Neural progenitor cell (in vitro differentiated cells): ENCODE data around the gene STPG4. TPM values are rescaled to one million over a fixed set of nuclear protein-coding genes. Genes with fewer than 3 reads are reported as not detected.
A peak's percentile ranks its signal among the peaks of the same experiment; 100 is the strongest.

Source experiments
- DNase-seq: peaks from one replicate; pipeline ENCODE4 v3.0.0-alpha.2; 2016; ENCODE audit warnings: low spot score
- H2AFZ ChIP-seq: fragments of 200-600 bp; sonication (generic); replicated peaks from 2 replicates; pipeline ENCODE4 v1.6.1; 2016; ENCODE audit warnings: antibody characterized with exemption
- H3F3A ChIP-seq: fragments of 200-600 bp; sonication (generic); 2 replicates; pipeline ENCODE4 v1.6.1; 2016; ENCODE audit warnings: antibody characterized with exemption, low read depth
- H3K27ac ChIP-seq: fragments of 200-600 bp; sonication (generic); 2 replicates; pipeline ENCODE4 v1.5.1; 2016; ENCODE audit warnings: mild to moderate bottlenecking
- H3K27me3 ChIP-seq: fragments of 200-600 bp; sonication (generic); 2 replicates; pipeline ENCODE4 v1.6.1; 2016; ENCODE audit warnings: mild to moderate bottlenecking, moderate library complexity
- H3K36me3 ChIP-seq: fragments of 200-600 bp; sonication (generic); 2 replicates; pipeline ENCODE4 v1.5.1; 2016
- H3K4me1 ChIP-seq: fragments of 200-600 bp; sonication (generic); 2 replicates; pipeline ENCODE4 v1.6.1; 2016; ENCODE audit warnings: mixed run types
- H3K4me2 ChIP-seq: fragments of 200-600 bp; sonication (generic); 2 replicates; pipeline ENCODE4 v1.6.1; 2016
- H3K4me3 ChIP-seq: fragments of 200-600 bp; sonication (generic); 2 replicates; pipeline ENCODE4 v1.5.1; 2016
- H3K79me2 ChIP-seq: fragments of 200-600 bp; sonication (generic); 2 replicates; pipeline ENCODE4 v1.6.1; 2016; ENCODE audit warnings: low read depth
- H3K9ac ChIP-seq: fragments of 200-600 bp; sonication (generic); 2 replicates; pipeline ENCODE4 v1.6.1; 2016
- H3K9me3 ChIP-seq: fragments of 200-600 bp; sonication (generic); 2 replicates; pipeline ENCODE4 v1.5.1; 2016; ENCODE audit warnings: low read depth
- H4K20me1 ChIP-seq: fragments of 200-600 bp; sonication (generic); 2 replicates; pipeline ENCODE4 v1.6.1; 2016; ENCODE audit warnings: low read depth
- H3K27ac Mint-ChIP-seq: 3 replicates; pipeline ENCODE4 v1.8.0; 2021; ENCODE audit warnings: mixed read lengths
- H3K27me3 Mint-ChIP-seq: 2 replicates; pipeline ENCODE4 v1.8.0; 2022; ENCODE audit warnings: low read depth, mild to moderate bottlenecking, inconsistent platforms, moderate library complexity, mixed read lengths; ENCODE audit not compliant: insufficient read depth
- H3K36me3 Mint-ChIP-seq: 3 replicates; pipeline ENCODE4 v1.8.0; 2021; ENCODE audit warnings: mixed read lengths
- H3K4me1 Mint-ChIP-seq: 3 replicates; pipeline ENCODE4 v1.8.0; 2021; ENCODE audit warnings: mixed read lengths
- H3K4me3 Mint-ChIP-seq: 3 replicates; pipeline ENCODE4 v1.8.0; 2021; ENCODE audit warnings: mild to moderate bottlenecking, moderate library complexity, mixed read lengths
- H3K9me3 Mint-ChIP-seq: 3 replicates; pipeline ENCODE4 v1.8.0; 2020; ENCODE audit warnings: mixed read lengths
- EZH2 ChIP-seq: fragments of 200-600 bp; sonication (generic); IDR thresholded peaks from 2 replicates; pipeline ENCODE4 v1.6.1; 2017; ENCODE audit warnings: antibody characterized with exemption, mild to moderate bottlenecking, moderate library complexity
- EZH2phosphoT487 ChIP-seq: fragments of 200-600 bp; sonication (generic); IDR thresholded peaks from 2 replicates; pipeline ENCODE4 v1.6.1; 2017; ENCODE audit warnings: antibody characterized with exemption
- total RNA-seq: library from RNA; depleted of rRNA; stranded (reverse); fragments of >200 nt; gene quantifications from 2 replicates; pipeline ENCODE4 v1.2.3, GENCODE V29; 2015; ENCODE audit warnings: low replicate concordance
- TF ChIP-seq, protein P1 (sequence below): fragments of 200-600 bp; sonication (generic); IDR thresholded peaks from 2 replicates; pipeline ENCODE4 v1.5.1; 2017; ENCODE audit warnings: antibody characterized with exemption, mild to moderate bottlenecking

Gene STPG4
- total RNA-seq, 1 donor from 2014 or later = not detected

DNA sequence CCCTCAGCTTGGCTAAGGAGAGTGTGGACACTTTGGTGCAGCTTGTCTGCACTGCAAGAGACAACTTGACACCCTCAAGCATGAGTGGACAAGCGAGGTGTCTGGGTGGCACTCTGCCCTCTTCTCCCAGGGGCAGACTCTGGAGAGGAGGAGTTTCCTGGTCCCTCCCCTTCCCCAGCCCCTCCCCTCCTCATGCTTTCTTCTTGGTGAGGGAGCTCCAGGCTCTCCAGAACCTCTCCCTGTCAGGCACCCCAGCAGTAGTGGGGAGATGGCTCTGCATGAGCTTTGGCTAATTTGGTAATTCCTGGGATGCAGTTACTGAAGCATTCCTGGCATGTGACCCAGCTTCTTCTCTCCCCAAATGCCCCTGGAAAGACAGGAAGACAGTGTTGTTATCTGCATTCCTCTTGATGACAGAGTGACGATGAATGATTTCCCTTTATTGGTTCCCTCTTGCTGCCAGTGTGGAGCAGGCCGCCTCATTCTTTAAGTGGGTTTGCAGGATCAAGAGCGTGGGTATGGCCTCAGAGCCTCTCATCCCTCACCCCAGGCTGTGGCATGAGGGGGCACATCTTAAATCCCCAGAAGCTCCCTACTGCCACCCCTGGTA, 89.2 kb downstream of the STPG4 start:
- no peak overlapping the region for H3K4me3 Mint-ChIP-seq
- no peaks in the 10 kb centered on the region for H3F3A ChIP-seq
- no peaks in the 10 kb centered on the region for H3K27me3 ChIP-seq
- no peaks in the 10 kb centered on the region for H3K36me3 ChIP-seq
- no peaks in the 10 kb centered on the region for H3K9me3 Mint-ChIP-seq
- TF ChIP-seq EZH2 (no peak), EZH2phosphoT487 (no peak)
- TF ChIP-seq, protein P1, sequence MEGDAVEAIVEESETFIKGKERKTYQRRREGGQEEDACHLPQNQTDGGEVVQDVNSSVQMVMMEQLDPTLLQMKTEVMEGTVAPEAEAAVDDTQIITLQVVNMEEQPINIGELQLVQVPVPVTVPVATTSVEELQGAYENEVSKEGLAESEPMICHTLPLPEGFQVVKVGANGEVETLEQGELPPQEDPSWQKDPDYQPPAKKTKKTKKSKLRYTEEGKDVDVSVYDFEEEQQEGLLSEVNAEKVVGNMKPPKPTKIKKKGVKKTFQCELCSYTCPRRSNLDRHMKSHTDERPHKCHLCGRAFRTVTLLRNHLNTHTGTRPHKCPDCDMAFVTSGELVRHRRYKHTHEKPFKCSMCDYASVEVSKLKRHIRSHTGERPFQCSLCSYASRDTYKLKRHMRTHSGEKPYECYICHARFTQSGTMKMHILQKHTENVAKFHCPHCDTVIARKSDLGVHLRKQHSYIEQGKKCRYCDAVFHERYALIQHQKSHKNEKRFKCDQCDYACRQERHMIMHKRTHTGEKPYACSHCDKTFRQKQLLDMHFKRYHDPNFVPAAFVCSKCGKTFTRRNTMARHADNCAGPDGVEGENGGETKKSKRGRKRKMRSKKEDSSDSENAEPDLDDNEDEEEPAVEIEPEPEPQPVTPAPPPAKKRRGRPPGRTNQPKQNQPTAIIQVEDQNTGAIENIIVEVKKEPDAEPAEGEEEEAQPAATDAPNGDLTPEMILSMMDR = no peak
- no peak for DNase-seq
- no peaks in the 10 kb centered on the region for H3K9me3 ChIP-seq
- peak overlapping the region; percentile 10 for H3K27ac Mint-ChIP-seq
- no peaks in the 10 kb centered on the region for H4K20me1 ChIP-seq
- H3K27ac ChIP-seq = no peak overlapping the region
- no peak overlapping the region for H3K4me2 ChIP-seq
- H3K36me3 Mint-ChIP-seq = peaks cover 11% of the 10 kb centered on the region
- no peak overlapping the region for H3K9ac ChIP-seq
- H3K4me1 Mint-ChIP-seq = peaks cover 54% of the 10 kb centered on the region
- H3K4me1 ChIP-seq = peaks cover 23% of the 10 kb centered on the region
- no peak overlapping the region for H2AFZ ChIP-seq
- H3K79me2 ChIP-seq = no peaks in the 10 kb centered on the region
- H3K4me3 ChIP-seq = no peak overlapping the region
- peaks cover 12% of the 10 kb centered on the region for H3K27me3 Mint-ChIP-seq

DNA sequence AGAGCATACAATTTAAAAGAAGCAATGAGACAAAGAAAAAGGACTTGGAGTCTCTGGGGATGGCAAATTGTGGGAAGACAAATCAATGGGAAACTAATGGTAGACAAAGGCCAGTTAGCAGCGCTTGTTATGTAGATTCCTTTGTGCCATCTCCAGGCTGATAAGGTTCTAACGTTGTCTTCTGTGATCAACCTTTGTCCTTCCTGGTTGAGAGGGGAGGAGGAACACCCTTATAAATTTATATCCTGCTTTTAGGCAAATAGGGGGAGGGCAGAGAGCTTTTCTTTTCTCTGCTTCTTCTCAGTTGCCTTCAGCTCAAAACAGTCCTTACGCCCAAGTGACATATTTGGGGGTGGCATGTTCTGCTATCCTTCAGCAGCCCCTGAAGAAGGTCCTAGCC, 89.8 kb downstream of the STPG4 start:
- peaks cover 11% of the 10 kb centered on the region for H3K36me3 Mint-ChIP-seq
- H3K27ac Mint-ChIP-seq = peak overlapping the region; percentile 8
- peaks cover 10% of the 10 kb centered on the region for H3K27me3 Mint-ChIP-seq
- DNase-seq = no peak
- no peak overlapping the region for H3K27ac ChIP-seq
- no peaks in the 10 kb centered on the region for H3F3A ChIP-seq
- H3K4me1 Mint-ChIP-seq = peaks cover 51% of the 10 kb centered on the region
- peaks cover 23% of the 10 kb centered on the region for H3K4me1 ChIP-seq
- no peaks in the 10 kb centered on the region for H3K9me3 Mint-ChIP-seq
- H3K27me3 ChIP-seq = no peaks in the 10 kb centered on the region
- TF ChIP-seq EZH2 = no peak
- TF ChIP-seq EZH2phosphoT487 = no peak
- TF ChIP-seq, protein P1 = no peak
- no peak overlapping the region for H3K4me3 ChIP-seq
- H3K9ac ChIP-seq = no peak overlapping the region
- no peaks in the 10 kb centered on the region for H4K20me1 ChIP-seq
- no peaks in the 10 kb centered on the region for H3K79me2 ChIP-seq
- no peaks in the 10 kb centered on the region for H3K36me3 ChIP-seq
- H2AFZ ChIP-seq = no peak overlapping the region
- no peak overlapping the region for H3K4me2 ChIP-seq
- H3K4me3 Mint-ChIP-seq = no peak overlapping the region
- H3K9me3 ChIP-seq = no peaks in the 10 kb centered on the region

DNA sequence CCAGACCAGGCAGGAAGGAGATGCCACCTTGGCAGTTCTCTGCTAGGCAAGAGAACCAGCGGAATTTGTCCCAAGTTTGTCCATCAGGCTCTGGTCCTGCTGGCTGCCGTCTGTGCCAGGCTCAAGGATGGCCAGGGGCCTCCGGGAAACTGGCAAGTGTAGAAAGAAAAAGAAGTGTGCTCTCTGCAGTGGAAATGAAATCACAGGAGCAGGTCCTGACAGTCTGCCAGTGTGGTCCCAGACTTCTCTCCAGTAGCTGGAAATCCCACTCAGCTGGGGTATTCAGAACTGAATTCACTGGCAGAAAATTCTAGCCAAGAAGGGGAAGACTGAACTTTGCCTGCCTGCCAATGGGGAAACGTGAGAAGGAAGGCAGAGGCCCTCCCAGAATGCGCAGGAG, 91.0 kb downstream of the STPG4 start:
- H3K4me1 Mint-ChIP-seq = peaks cover 54% of the 10 kb centered on the region
- no peaks in the 10 kb centered on the region for H3K9me3 Mint-ChIP-seq
- peaks cover 11% of the 10 kb centered on the region for H3K36me3 Mint-ChIP-seq
- Histone ChIP-seq H3K9me3 (no peaks in the 10 kb centered on the region), H3K36me3 (no peaks in the 10 kb centered on the region), H3K27ac (no peak overlapping the region), H3K4me2 (no peak overlapping the region), H3K9ac (no peak overlapping the region), H3K4me3 (no peak overlapping the region), H2AFZ (no peak overlapping the region), H3K27me3 (no peaks in the 10 kb centered on the region), H3K79me2 (no peaks in the 10 kb centered on the region), H3K4me1 (peaks cover 12% of the 10 kb centered on the region), H4K20me1 (no peaks in the 10 kb centered on the region), H3F3A (no peaks in the 10 kb centered on the region)
- TF ChIP-seq EZH2phosphoT487 (no peak), EZH2 (no peak)
- TF ChIP-seq, protein P1 = no peak
- no peak overlapping the region for H3K4me3 Mint-ChIP-seq
- peak overlapping the region; percentile 21 for H3K27ac Mint-ChIP-seq
- H3K27me3 Mint-ChIP-seq = peaks cover 10% of the 10 kb centered on the region
- DNase-seq = no peak
